HepG2 (cell line): Measurements from ENCODE around the gene DCLK1. TPM values are rescaled to one million over a fixed set of nuclear protein-coding genes. Genes with fewer than 3 reads are reported as not detected.

Experiments used
- ATAC-seq: fragments of 200-7000 bp; cut with Tn5 transposase; 3 replicates; pipeline ENCODE4 v1.9.1; 2020; ENCODE audit warnings: mild to moderate bottlenecking, moderate library complexity
- BruUV-seq: library from RNA; stranded (reverse); fragments of 400-500 nt; replicated peaks from 2 replicates; lab custom pipeline; 2021; lab: Mats Ljungman, UMichigan
- CTCF ChIA-PET: fragments of 300-600 bp; formaldehyde crosslinking; extraction: SDS; loops from one replicate; lab custom pipeline; 2021; ENCODE audit warnings: low total read pairs, inconsistent platforms, low intra/inter-chr PET ratio; lab: Yijun Ruan, JAX
- POLR2A ChIA-PET: fragments of 350-600 bp; sonication (Branson Sonifier 250); formaldehyde crosslinking; loops from one replicate; lab custom pipeline; 2020; ENCODE audit warnings: antibody characterized with exemption, inconsistent platforms; lab: Yijun Ruan, JAX
- DNase-seq: peaks from one replicate; pipeline ENCODE4 v3.0.0-alpha.2; 2015; ENCODE audit warnings: low spot score
- FAIRE-seq: peaks from 3 replicates; lab custom pipeline; 2011; peaks lifted over from hg19 to GRCh38; lab: Jason Lieb, UNC
- H2AFZ ChIP-seq: one replicate; pipeline ENCODE4 v1.6.1; 2011; ENCODE audit warnings: low read length, inconsistent platforms
- H3K27ac ChIP-seq: fragments of 300-600 bp; 3 replicates; pipeline ENCODE4 v1.8.0; 2011; ENCODE audit warnings: mixed run types, mild to moderate bottlenecking, mixed read lengths, low read length, inconsistent platforms; ENCODE audit not compliant: insufficient read depth; ENCODE audit errors: extremely low read length
- H3K27me3 ChIP-seq, 2 experiments: fragments of 200-600 bp in 1 of 2; 2 replicates in 1 of 2; 3 replicates in 1 of 2; pipeline versions ENCODE4 v1.6.0 to v1.8.0; 2011; ENCODE audit warnings: low read length in 2 of 2, mild to moderate bottlenecking in 2 of 2, moderate library complexity in 2 of 2, inconsistent platforms in 1 of 2; ENCODE audit not compliant: insufficient read depth in 2 of 2, control insufficient read depth in 1 of 2
- H3K36me3 ChIP-seq, 2 experiments: fragments of 200-600 bp in 1 of 2; replicated peaks in 1 of 2; 2 replicates in 1 of 2; 3 replicates in 1 of 2; pipeline versions ENCODE4 v1.5.1 to v1.8.0; 2011; ENCODE audit warnings: low read length in 2 of 2, inconsistent platforms in 1 of 2; ENCODE audit not compliant: insufficient read depth in 2 of 2, control insufficient read depth in 1 of 2
- H3K4me1 ChIP-seq: 2 replicates; pipeline ENCODE4 v1.5.1; 2012; ENCODE audit warnings: low read length, inconsistent platforms; ENCODE audit not compliant: insufficient read depth
- H3K4me2 ChIP-seq: 2 replicates; pipeline ENCODE4 v1.6.0; 2011; ENCODE audit warnings: low read depth, low read length, inconsistent platforms
- H3K4me3 ChIP-seq, 3 experiments: fragments of 200-600 bp in 1 of 3; sonication (generic), shearing (Covaris generic) in 1 of 3; replicated peaks in 1 of 3; 2 replicates each; pipeline ENCODE4 v1.5.1; 2011 to 2016; ENCODE audit warnings: low read length in 3 of 3, inconsistent platforms in 2 of 3, low read depth in 2 of 3, mild to moderate bottlenecking in 2 of 3, control low read depth in 1 of 3, mixed read lengths in 1 of 3; ENCODE audit not compliant: insufficient read depth in 1 of 3
- H3K79me2 ChIP-seq: one replicate; pipeline ENCODE4 v1.6.1; 2011; ENCODE audit warnings: low read length, inconsistent platforms; ENCODE audit not compliant: insufficient read depth
- H3K9ac ChIP-seq: 2 replicates; pipeline ENCODE4 v1.6.0; 2011; ENCODE audit warnings: mild to moderate bottlenecking, low read depth, low read length, inconsistent platforms; ENCODE audit not compliant: insufficient read depth
- H3K9me3 ChIP-seq: 2 replicates; pipeline ENCODE4 v1.5.1; 2012; ENCODE audit warnings: mild to moderate bottlenecking, low read length
- H4K20me1 ChIP-seq: 2 replicates; pipeline ENCODE4 v1.6.0; 2011; ENCODE audit warnings: inconsistent platforms, mild to moderate bottlenecking, low read length, moderate library complexity; ENCODE audit not compliant: insufficient read depth
- ERF ChIP-seq: IDR thresholded peaks from 2 replicates; pipeline ENCODE4 v1.6.1; 2018; ENCODE audit warnings: missing biosample characterization, missing genetic modification reagents
- GABPB1 ChIP-seq: IDR thresholded peaks from 2 replicates; pipeline ENCODE4 v1.6.1; 2016; ENCODE audit warnings: mild to moderate bottlenecking, missing genetic modification reagents, moderate library complexity, missing compliant biosample characterization
- HHEX ChIP-seq: IDR thresholded peaks from 2 replicates; pipeline ENCODE4 v1.6.1; 2016; ENCODE audit warnings: control low read depth
- HNF1A ChIP-seq, 2 experiments: sonication (generic) in 1 of 2; formaldehyde crosslinking in 1 of 2; IDR thresholded peaks; 2 replicates each; pipeline versions ENCODE4 v1.4.0 to v1.6.1; 2016 to 2020; ENCODE audit warnings: borderline replicate concordance in 1 of 2, low read depth in 1 of 2, mild to moderate bottlenecking in 1 of 2, missing genetic modification reagents in 1 of 2
- HOXA5 ChIP-seq: sonication (generic); formaldehyde crosslinking; IDR thresholded peaks from 2 replicates; pipeline ENCODE4 v1.4.0; 2020; ENCODE audit warnings: missing genetic modification reagents
- MAFK ChIP-seq, 2 experiments: IDR thresholded peaks in 1 of 2; conservative IDR thresholded peaks in 1 of 2; 2 replicates each; pipeline ENCODE4 v1.6.1; 2011; ENCODE audit warnings: improper control_type of control experiment in 2 of 2, low read length in 2 of 2
- MBD4 ChIP-seq: IDR thresholded peaks from 2 replicates; pipeline ENCODE4 v1.6.1; 2012; ENCODE audit warnings: low read length, inconsistent platforms, borderline replicate concordance
- NRL ChIP-seq: sonication (generic); formaldehyde crosslinking; IDR thresholded peaks from 2 replicates; pipeline ENCODE4 v1.5.0; 2020; ENCODE audit warnings: missing genetic modification reagents, mild to moderate bottlenecking, moderate library complexity, borderline replicate concordance
- ONECUT2 ChIP-seq: sonication (generic); formaldehyde crosslinking; IDR thresholded peaks from 2 replicates; pipeline ENCODE4 v1.4.0; 2020; ENCODE audit warnings: missing genetic modification reagents
- RFX5 ChIP-seq: IDR thresholded peaks from 2 replicates; pipeline ENCODE4 v1.6.1; 2011; ENCODE audit warnings: low read depth, low read length, improper control_type of control experiment
- RNF2 ChIP-seq: fragments of 450-650 bp; conservative IDR thresholded peaks from 2 replicates; pipeline ENCODE4 v1.6.1; 2016; ENCODE audit warnings: low read depth
- SRF ChIP-seq: IDR thresholded peaks from 2 replicates; pipeline ENCODE4 v1.6.1; 2011; ENCODE audit warnings: mild to moderate bottlenecking, low read depth, low read length, moderate library complexity
- TOE1 ChIP-seq: sonication (generic); formaldehyde crosslinking; IDR thresholded peaks from 2 replicates; pipeline ENCODE4 v1.4.0; 2020; ENCODE audit warnings: mild to moderate bottlenecking, missing genetic modification reagents
- ZFP90 ChIP-seq: sonication (generic); formaldehyde crosslinking; IDR thresholded peaks from 2 replicates; pipeline ENCODE4 v1.8.0; 2022; ENCODE audit warnings: missing genetic modification reagents, mild to moderate bottlenecking, inconsistent platforms, borderline replicate concordance
- WGBS: methylation state at CpG from one replicate; pipeline ENCODE4 v1.1.6; 2017; ENCODE audit warnings: low lambda C conversion rate; 5-methylcytosine and 5-hydroxymethylcytosine counted together
- in situ Hi-C: cut with HindIII; loops from 2 replicates; pipeline ENCODE4 v1.10.0; 2017; ENCODE audit warnings: low pct_unique_long_range_greater_than_20kb; ENCODE audit not compliant: extremely low pct_ligation_motif_present
- intact Hi-C: fragments of 100-400 bp; cut with micrococcal nuclease; formaldehyde crosslinking; loops from one replicate; pipeline ENCODE4 v1.10.0; 2022; ENCODE audit not compliant: unreplicated experiment
- polyA plus RNA-seq, 8 experiments: library from polyadenylated mRNA; depleted of rRNA in 3 of 8; stranded (reverse) in 7 of 8; unstranded in 1 of 8; fragments of >200 nt; fragmentation: Illumina TruSeq in 4 of 8; extraction: Trizol in 4 of 8; gene quantifications; 2 replicates each; pipeline versions ENCODE4 v1.2.1 to v1.2.3, GENCODE V29; 2011 to 2016; ENCODE audit warnings: low read depth in 4 of 8, missing spikeins in 1 of 8, mixed read lengths in 1 of 8; ENCODE audit not compliant: insufficient read depth in 1 of 8
- total RNA-seq, 5 experiments: library from RNA; depleted of rRNA; stranded (reverse); fragments of >200 nt; fragmentation: Illumina TruSeq; extraction: Trizol; gene quantifications; 2 replicates each; pipeline ENCODE4 v1.2.3, GENCODE V29; 2016; ENCODE audit warnings: low read depth in 1 of 5
- TF ChIP-seq, protein P1 (sequence below): sonication (generic); formaldehyde crosslinking; IDR thresholded peaks from 2 replicates; pipeline ENCODE4 v1.4.0; 2020; ENCODE audit warnings: missing genetic modification reagents

DCLK1 gene
- total and polyA plus RNA-seq, 2 of the 13 experiments (the other 11 are each of a cell fraction or from before 2014, with no cell fraction given), result not detected

GRCh38 chr13:35908226-35908625, 223.0 kb downstream of the DCLK1 start:
- Histone ChIP-seq H3K9ac (no peak overlapping the region), H4K20me1 (no peaks in the 10 kb centered on the region), H3K9me3 (no peaks in the 10 kb centered on the region), H3K27me3 (no peaks in the 10 kb centered on the region), H3K4me3 (no peak overlapping the region), H3K27ac (no peak overlapping the region), H3K79me2 (no peaks in the 10 kb centered on the region), H3K36me3 (no peaks in the 10 kb centered on the region), H3K4me2 (no peak overlapping the region), H3K4me1 (no peaks in the 10 kb centered on the region), H2AFZ (no peak overlapping the region)
- DNase-seq (no peak), ATAC-seq (no peak), FAIRE-seq (no peak)
- in situ Hi-C loops (no loop called here), intact Hi-C loops (no loop called here)
- ChIA-PET CTCF (no interaction called here), POLR2A (no interaction called here)
- 10% methylated on average over 1 of the region's 1 CpG for WGBS
- TF ChIP-seq MAFK (conservative IDR thresholded peaks at IDR 0.05 in 1 of 2, IDR thresholded peaks at IDR 0.05 in 1 of 2; ENCODE audit: low read length in 2 of 2), result no peak
- TF ChIP-seq, protein P1, sequence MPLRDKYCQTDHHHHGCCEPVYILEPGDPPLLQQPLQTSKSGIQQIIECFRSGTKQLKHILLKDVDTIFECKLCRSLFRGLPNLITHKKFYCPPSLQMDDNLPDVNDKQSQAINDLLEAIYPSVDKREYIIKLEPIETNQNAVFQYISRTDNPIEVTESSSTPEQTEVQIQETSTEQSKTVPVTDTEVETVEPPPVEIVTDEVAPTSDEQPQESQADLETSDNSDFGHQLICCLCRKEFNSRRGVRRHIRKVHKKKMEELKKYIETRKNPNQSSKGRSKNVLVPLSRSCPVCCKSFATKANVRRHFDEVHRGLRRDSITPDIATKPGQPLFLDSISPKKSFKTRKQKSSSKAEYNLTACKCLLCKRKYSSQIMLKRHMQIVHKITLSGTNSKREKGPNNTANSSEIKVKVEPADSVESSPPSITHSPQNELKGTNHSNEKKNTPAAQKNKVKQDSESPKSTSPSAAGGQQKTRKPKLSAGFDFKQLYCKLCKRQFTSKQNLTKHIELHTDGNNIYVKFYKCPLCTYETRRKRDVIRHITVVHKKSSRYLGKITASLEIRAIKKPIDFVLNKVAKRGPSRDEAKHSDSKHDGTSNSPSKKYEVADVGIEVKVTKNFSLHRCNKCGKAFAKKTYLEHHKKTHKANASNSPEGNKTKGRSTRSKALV (CRISPR knock-in tag), result no peak
- no peak for TF ChIP-seq SRF
- TF ChIP-seq RFX5, result no peak
- TF ChIP-seq MBD4, result no peak
- TF ChIP-seq HHEX (CRISPR knock-in tag), result no peak
- no peak for TF ChIP-seq TOE1 (CRISPR knock-in tag)
- TF ChIP-seq NRL (CRISPR knock-in tag), result no peak
- TF ChIP-seq ERF, result no peak
- no peak for TF ChIP-seq HOXA5 (CRISPR knock-in tag)
- TF ChIP-seq ONECUT2 (CRISPR knock-in tag), result no peak
- no peak for TF ChIP-seq GABPB1
- TF ChIP-seq ZFP90 (CRISPR knock-in tag), result no peak
- TF ChIP-seq HNF1A (IDR thresholded peaks at IDR 0.05; ENCODE audit: low read depth), result no peak
- no peak for TF ChIP-seq HNF1A (CRISPR knock-in tag; IDR thresholded peaks at IDR 0.05; ENCODE audit: borderline replicate concordance)
- no peak for TF ChIP-seq RNF2
- no TSS peak for BruUV-seq
